SK-N-SH treated with all-trans-retinoic acid at 6 μM for 48 hours (cell line): ENCODE data around the gene ALKBH1.

Experiments used
- ATAC-seq: fragments of 200-7000 bp; cut with Tn5 transposase; 3 replicates; pipeline ENCODE4 v1.9.1; 2020; ENCODE audit warnings: mild to moderate bottlenecking, moderate library complexity
- ARNTL ChIP-seq: fragments of 450-650 bp; formaldehyde crosslinking; IDR thresholded peaks from 2 replicates; pipeline ENCODE4 v1.5.0; 2020; ENCODE audit warnings: low read depth, mild to moderate bottlenecking, moderate library complexity, borderline replicate concordance
- BACH2 ChIP-seq: fragments of 250-450 bp; sonication (Bioruptor Pico); IDR thresholded peaks from 2 replicates; pipeline ENCODE4 v1.9.0; 2021; ENCODE audit warnings: mild to moderate bottlenecking, borderline replicate concordance
- CSDC2 ChIP-seq: fragments of 250-450 bp; sonication (Bioruptor Pico); IDR thresholded peaks from 2 replicates; pipeline ENCODE4 v1.5.0; 2020; ENCODE audit warnings: mild to moderate bottlenecking, moderate library complexity
- ESRRG ChIP-seq: fragments of 250-450 bp; sonication (Bioruptor Pico); IDR thresholded peaks from 2 replicates; pipeline ENCODE4 v1.6.1; 2021; ENCODE audit warnings: mild to moderate bottlenecking
- GLIS3 ChIP-seq: fragments of 250-450 bp; sonication (Bioruptor Pico); IDR thresholded peaks from 2 replicates; pipeline ENCODE4 v1.5.0; 2020; ENCODE audit warnings: mild to moderate bottlenecking, moderate library complexity
- OSR1 ChIP-seq: fragments of 250-450 bp; sonication (Bioruptor Pico); IDR thresholded peaks from 2 replicates; pipeline ENCODE4 v1.8.0; 2022; ENCODE audit warnings: moderate library complexity, mild to moderate bottlenecking, inconsistent platforms
- PPARA ChIP-seq: fragments of 250-450 bp; sonication (Bioruptor Pico); IDR thresholded peaks from 2 replicates; pipeline ENCODE4 v1.5.0; 2020; ENCODE audit warnings: mild to moderate bottlenecking, borderline replicate concordance
- RARB ChIP-seq: fragments of 250-450 bp; sonication (Bioruptor Pico); IDR thresholded peaks from 2 replicates; pipeline ENCODE4 v1.8.0; 2021; ENCODE audit warnings: mild to moderate bottlenecking, moderate library complexity
- SNAI2 ChIP-seq: fragments of 250-450 bp; sonication (Bioruptor Pico); IDR thresholded peaks from 2 replicates; pipeline ENCODE4 v1.5.0; 2020; ENCODE audit warnings: mild to moderate bottlenecking, moderate library complexity
- TCF4 ChIP-seq: fragments of 250-450 bp; sonication (Bioruptor Pico); IDR thresholded peaks from 2 replicates; pipeline ENCODE4 v1.8.0; 2021; ENCODE audit warnings: mild to moderate bottlenecking, moderate library complexity, borderline replicate concordance
- TOX ChIP-seq: fragments of 250-450 bp; sonication (Bioruptor Pico); IDR thresholded peaks from 2 replicates; pipeline ENCODE4 v1.8.0; 2021; ENCODE audit warnings: mild to moderate bottlenecking, moderate library complexity, borderline replicate concordance
- ZFP3 ChIP-seq: fragments of 250-450 bp; sonication (Bioruptor Pico); IDR thresholded peaks from 2 replicates; pipeline ENCODE4 v1.5.0; 2020; ENCODE audit warnings: mild to moderate bottlenecking, moderate library complexity
- ZFP30 ChIP-seq: fragments of 450-650 bp; formaldehyde crosslinking; IDR thresholded peaks from 2 replicates; pipeline ENCODE4 v1.5.0; 2022; ENCODE audit warnings: mild to moderate bottlenecking, moderate library complexity
- ZNF565 ChIP-seq: fragments of 450-650 bp; formaldehyde crosslinking; conservative IDR thresholded peaks from 2 replicates; pipeline ENCODE4 v1.5.0; 2020; ENCODE audit warnings: low read depth, mild to moderate bottlenecking, moderate library complexity
- ZNF70 ChIP-seq: fragments of 450-650 bp; formaldehyde crosslinking; IDR thresholded peaks from 2 replicates; pipeline ENCODE4 v1.5.0; 2020; ENCODE audit warnings: mild to moderate bottlenecking, moderate library complexity
- ZNF8 ChIP-seq: fragments of 450-650 bp; formaldehyde crosslinking; IDR thresholded peaks from 2 replicates; pipeline ENCODE4 v1.5.0; 2020; ENCODE audit warnings: mild to moderate bottlenecking, moderate library complexity
- TF ChIP-seq, protein P1 (sequence below): fragments of 250-450 bp; sonication (Bioruptor Pico); IDR thresholded peaks from 2 replicates; pipeline ENCODE4 v1.8.0; 2020; ENCODE audit warnings: mild to moderate bottlenecking, moderate library complexity, borderline replicate concordance
- TF ChIP-seq, protein P2 (sequence below): fragments of 250-450 bp; sonication (Bioruptor Pico); IDR thresholded peaks from 2 replicates; pipeline ENCODE4 v1.5.1; 2020; ENCODE audit warnings: low read depth, mild to moderate bottlenecking, moderate library complexity
- TF ChIP-seq, protein P3 (sequence below): fragments of 250-450 bp; sonication (Bioruptor Pico); IDR thresholded peaks from 2 replicates; pipeline ENCODE4 v1.5.1; 2021; ENCODE audit warnings: mild to moderate bottlenecking, moderate library complexity
- TF ChIP-seq, protein P4 (sequence below): fragments of 250-450 bp; sonication (Bioruptor Pico); IDR thresholded peaks from 2 replicates; pipeline ENCODE4 v1.8.0; 2021; ENCODE audit warnings: low read depth, mild to moderate bottlenecking, moderate library complexity, borderline replicate concordance

The ALKBH1 gene

DNA sequence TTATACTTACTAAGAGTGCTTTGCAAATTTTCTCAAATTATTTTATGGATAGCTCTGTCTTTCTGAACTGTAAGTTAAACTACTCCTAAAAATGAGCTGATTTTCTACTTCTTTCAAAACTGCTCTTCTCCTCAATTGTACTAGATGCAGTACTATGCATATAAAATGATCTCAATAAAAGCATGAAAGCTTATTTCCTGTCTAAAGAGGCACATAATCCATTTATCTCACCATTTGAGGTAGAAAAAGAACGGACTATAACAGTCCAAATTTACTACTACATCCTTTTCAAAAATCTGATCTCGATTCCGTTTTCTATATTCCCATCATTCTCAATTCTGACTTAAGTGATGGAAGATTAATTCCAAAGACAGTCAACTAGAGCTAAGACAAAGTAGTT, 14.5 kb upstream of the ALKBH1 start:
- no peak for ATAC-seq
- TF ChIP-seq TCF4 (CRISPR knock-in tag) (no peak), ZNF8 (CRISPR knock-in tag) (no peak), PPARA (CRISPR knock-in tag) (no peak), TOX (CRISPR knock-in tag) (no peak)
- TF ChIP-seq, protein P1, sequence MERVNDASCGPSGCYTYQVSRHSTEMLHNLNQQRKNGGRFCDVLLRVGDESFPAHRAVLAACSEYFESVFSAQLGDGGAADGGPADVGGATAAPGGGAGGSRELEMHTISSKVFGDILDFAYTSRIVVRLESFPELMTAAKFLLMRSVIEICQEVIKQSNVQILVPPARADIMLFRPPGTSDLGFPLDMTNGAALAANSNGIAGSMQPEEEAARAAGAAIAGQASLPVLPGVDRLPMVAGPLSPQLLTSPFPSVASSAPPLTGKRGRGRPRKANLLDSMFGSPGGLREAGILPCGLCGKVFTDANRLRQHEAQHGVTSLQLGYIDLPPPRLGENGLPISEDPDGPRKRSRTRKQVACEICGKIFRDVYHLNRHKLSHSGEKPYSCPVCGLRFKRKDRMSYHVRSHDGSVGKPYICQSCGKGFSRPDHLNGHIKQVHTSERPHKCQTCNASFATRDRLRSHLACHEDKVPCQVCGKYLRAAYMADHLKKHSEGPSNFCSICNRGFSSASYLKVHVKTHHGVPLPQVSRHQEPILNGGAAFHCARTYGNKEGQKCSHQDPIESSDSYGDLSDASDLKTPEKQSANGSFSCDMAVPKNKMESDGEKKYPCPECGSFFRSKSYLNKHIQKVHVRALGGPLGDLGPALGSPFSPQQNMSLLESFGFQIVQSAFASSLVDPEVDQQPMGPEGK (CRISPR knock-in tag) = no peak

DNA sequence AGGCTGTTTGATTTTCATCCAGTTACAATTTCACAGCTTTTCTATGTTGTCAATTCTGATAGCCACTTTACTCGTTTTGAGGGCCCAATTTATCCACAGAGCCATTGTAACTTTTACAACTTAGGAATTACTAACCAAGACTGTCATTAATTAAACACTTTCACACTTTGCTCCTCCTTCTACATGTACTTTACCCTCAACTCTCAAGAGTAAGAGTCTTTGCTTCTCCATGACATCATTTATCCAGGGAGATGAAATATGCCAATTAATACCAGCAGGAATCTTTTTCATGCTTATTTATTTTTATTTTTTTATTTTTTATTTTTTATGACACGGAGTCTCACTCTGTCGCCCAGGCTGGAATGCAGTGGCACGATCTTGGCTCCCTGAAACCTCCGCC, 13.6 kb upstream of the ALKBH1 start:
- ATAC-seq = no peak

DNA sequence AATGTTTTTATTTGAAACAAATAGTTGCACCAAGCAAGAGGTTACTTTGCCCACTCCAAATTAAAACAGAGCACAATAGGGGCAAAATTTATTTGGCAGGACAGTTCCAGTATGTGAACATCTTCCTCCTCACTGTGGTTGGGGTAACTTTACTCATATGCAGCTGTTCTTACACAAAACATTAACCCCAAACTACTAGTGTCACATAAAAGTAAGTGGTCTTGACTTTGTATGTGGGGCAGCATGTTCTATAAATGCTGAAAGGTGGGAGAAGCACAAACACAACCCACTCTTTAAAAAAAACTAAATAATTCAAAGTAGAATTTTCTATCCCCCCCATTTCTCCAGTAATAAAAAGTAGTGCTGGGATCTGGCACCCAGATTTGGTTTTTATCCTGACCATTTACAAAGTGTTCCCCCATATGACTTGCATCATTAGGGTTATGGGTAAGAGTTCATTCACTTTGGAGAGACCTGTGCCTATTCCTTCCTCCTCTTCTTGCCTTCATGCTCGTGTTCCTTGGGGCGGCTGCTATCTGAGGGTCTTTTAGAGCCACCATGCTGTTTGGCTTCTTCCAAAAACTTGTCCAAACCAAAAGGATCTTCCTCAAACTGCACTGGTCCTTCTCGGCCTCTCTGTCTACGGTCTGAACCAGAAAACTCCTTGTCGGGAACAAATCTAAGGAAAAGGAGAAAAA, 9.9 kb upstream of the ALKBH1 start:
- no peak for ATAC-seq
- TF ChIP-seq BACH2 = no peak
- TF ChIP-seq CSDC2 (CRISPR knock-in tag) = no peak
- TF ChIP-seq ARNTL (CRISPR knock-in tag) = no peak
- TF ChIP-seq SNAI2 (CRISPR knock-in tag) = no peak
- TF ChIP-seq TCF4 (CRISPR knock-in tag) = no peak
- no peak for TF ChIP-seq ZNF8 (CRISPR knock-in tag)
- TF ChIP-seq GLIS3 (CRISPR knock-in tag) = no peak

More for the DNA sequence above, 13.6 kb upstream of the ALKBH1 start:
- TF ChIP-seq SNAI2 (CRISPR knock-in tag) (no peak), ESRRG (CRISPR knock-in tag) (no peak), ZFP3 (CRISPR knock-in tag) (no peak), ZNF565 (CRISPR knock-in tag) (no peak), CSDC2 (CRISPR knock-in tag) (no peak), ZNF70 (CRISPR knock-in tag) (no peak), TCF4 (CRISPR knock-in tag) (no peak), ZFP30 (no peak), RARB (CRISPR knock-in tag) (no peak), ARNTL (CRISPR knock-in tag) (no peak)
- TF ChIP-seq, protein P2, sequence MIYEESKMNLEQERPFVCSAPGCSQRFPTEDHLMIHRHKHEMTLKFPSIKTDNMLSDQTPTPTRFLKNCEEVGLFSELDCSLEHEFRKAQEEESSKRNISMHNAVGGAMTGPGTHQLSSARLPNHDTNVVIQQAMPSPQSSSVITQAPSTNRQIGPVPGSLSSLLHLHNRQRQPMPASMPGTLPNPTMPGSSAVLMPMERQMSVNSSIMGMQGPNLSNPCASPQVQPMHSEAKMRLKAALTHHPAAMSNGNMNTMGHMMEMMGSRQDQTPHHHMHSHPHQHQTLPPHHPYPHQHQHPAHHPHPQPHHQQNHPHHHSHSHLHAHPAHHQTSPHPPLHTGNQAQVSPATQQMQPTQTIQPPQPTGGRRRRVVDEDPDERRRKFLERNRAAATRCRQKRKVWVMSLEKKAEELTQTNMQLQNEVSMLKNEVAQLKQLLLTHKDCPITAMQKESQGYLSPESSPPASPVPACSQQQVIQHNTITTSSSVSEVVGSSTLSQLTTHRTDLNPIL (CRISPR knock-in tag) = no peak
- TF ChIP-seq, protein P3, sequence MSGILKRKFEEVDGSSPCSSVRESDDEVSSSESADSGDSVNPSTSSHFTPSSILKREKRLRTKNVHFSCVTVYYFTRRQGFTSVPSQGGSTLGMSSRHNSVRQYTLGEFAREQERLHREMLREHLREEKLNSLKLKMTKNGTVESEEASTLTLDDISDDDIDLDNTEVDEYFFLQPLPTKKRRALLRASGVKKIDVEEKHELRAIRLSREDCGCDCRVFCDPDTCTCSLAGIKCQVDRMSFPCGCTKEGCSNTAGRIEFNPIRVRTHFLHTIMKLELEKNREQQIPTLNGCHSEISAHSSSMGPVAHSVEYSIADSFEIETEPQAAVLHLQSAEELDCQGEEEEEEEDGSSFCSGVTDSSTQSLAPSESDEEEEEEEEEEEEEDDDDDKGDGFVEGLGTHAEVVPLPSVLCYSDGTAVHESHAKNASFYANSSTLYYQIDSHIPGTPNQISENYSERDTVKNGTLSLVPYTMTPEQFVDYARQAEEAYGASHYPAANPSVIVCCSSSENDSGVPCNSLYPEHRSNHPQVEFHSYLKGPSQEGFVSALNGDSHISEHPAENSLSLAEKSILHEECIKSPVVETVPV = no peak
- TF ChIP-seq, protein P4, sequence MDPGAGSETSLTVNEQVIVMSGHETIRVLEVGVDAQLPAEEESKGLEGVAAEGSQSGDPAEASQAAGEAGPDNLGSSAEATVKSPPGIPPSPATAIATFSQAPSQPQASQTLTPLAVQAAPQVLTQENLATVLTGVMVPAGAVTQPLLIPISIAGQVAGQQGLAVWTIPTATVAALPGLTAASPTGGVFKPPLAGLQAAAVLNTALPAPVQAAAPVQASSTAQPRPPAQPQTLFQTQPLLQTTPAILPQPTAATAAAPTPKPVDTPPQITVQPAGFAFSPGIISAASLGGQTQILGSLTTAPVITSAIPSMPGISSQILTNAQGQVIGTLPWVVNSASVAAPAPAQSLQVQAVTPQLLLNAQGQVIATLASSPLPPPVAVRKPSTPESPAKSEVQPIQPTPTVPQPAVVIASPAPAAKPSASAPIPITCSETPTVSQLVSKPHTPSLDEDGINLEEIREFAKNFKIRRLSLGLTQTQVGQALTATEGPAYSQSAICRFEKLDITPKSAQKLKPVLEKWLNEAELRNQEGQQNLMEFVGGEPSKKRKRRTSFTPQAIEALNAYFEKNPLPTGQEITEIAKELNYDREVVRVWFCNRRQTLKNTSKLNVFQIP (CRISPR knock-in tag) = no peak

DNA sequence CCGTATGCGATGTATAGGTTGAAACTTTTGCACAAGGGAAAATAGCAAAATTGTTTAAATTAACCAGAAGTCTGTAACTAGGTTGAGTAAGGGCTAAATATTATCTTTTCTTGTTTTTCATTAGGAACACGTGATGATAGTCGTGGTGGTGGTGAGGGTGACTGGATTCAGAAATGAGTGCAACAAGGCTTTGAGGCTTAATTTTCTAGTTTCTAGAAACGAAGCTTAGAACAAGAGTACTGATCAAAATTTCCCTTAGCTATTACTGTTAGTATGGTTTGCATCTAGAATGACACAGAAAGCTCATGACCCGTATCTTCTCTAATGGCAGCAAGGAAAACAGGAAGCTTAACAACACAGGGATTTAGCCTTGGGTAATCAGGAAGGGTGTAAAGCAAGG, 7.1 kb upstream of the ALKBH1 start:
- ATAC-seq = no peak
- TF ChIP-seq, protein P1 (CRISPR knock-in tag) = no peak
- TF ChIP-seq ARNTL (CRISPR knock-in tag) (no peak), ESRRG (CRISPR knock-in tag) (no peak), ZFP3 (CRISPR knock-in tag) (no peak), BACH2 (no peak), OSR1 (no peak), RARB (CRISPR knock-in tag) (no peak), GLIS3 (CRISPR knock-in tag) (no peak)
- TF ChIP-seq, protein P3 = no peak
- TF ChIP-seq, protein P2 (CRISPR knock-in tag) = no peak
